NCI-H510A (cell line): ENCODE measurements around the gene WNT7A.

ENCODE experiments used
- DNase-seq: peaks from one replicate; lab custom pipeline; 2025; lab: John Stamatoyannopoulos, UW

Gene WNT7A

GRCh38 chr3:13826672-13827071, 53.2 kb downstream of the WNT7A start:
- no peak for DNase-seq

DNA sequence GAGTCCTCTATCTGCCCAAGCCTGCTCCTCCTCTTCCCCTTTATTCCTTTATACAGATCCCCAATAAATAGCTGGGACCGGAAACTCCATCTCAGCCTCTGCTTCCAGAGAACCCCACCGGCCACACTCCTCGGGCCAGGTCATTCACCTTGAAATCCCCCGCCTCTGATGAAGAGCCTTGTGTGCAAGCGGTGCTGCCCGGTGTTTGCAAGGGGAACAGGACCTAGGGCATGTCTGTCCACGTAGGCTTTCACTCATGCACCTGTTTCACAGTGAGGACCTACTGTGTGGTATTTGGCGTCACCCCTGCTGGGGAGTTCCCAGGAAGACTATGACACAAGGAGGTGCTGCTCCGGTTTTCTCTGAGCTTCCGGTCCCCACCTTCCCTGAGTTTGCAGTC, 54.0 kb downstream of the WNT7A start:
- no peak for DNase-seq

DNA sequence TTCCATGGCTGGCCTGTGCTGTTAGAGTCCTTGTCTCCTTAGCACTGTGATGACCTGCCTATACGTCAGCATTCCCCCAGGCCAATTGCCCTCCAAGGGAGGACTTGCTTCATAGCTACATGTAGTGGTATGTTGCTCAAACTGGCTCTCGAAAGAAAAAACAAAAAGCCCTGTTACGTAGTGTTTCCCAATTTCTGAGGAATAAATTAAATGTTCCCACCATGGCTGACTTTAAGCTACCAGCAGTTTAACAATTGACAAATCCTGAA, 54.6 kb downstream of the WNT7A start:
- no peak for DNase-seq

DNA sequence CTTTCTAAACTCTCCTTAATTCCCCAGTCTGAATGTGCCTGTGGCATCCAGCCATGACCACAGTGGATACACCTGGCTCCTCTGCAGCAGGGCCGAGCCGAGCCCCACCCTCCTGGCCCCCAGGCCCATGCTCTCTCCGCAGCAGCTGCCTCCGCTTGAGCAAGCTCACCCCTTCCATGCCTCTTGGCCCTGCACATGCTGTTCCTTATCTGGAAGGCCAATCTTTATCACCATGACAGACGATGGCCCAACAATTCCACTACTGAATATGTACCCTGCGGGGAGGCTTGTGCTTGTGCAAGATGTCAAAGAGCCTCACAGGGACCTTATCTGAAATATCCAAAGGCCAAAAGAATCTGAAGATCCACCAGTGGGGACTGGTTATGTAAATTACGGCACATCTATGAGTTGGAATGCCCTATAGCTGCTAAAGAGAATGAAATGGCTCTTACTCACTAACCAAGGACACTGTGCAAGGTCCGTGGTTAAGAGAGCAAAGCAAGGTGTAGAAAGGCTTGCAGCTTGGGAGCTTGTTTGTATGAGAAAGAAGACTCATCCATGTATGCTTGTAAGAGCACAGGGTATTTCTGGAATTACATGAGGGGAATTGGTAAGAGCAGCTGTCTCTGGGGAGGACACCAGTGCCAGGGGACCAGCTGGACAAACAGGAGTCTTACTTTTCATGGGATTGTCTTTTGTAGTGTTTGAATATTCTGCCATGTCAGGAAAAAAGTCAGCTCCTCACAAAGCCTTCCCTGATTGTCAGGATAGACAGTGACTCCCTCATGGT, 55.2 kb downstream of the WNT7A start:
- DNase-seq: no peak

DNA sequence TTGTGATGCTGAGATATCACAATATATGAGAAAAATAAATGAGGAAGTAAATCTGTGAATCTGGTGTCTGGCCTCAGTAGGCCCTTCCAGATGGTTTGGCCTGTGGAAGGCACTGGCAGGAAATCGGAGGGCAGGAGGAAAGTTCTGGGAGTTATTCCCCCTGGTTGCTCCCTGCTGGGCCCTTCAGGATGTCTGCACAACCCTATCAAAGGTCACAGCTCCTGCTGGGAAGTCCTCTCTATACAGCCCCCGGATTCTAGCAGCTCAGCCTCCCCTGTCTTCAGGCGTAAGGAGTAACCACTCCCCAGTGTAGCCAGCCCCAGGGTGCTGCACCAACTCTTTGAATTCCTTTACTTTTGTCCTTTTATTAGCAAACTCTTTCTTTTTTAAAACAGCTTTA, 56.2 kb downstream of the WNT7A start:
- DNase-seq: no peak

DNA sequence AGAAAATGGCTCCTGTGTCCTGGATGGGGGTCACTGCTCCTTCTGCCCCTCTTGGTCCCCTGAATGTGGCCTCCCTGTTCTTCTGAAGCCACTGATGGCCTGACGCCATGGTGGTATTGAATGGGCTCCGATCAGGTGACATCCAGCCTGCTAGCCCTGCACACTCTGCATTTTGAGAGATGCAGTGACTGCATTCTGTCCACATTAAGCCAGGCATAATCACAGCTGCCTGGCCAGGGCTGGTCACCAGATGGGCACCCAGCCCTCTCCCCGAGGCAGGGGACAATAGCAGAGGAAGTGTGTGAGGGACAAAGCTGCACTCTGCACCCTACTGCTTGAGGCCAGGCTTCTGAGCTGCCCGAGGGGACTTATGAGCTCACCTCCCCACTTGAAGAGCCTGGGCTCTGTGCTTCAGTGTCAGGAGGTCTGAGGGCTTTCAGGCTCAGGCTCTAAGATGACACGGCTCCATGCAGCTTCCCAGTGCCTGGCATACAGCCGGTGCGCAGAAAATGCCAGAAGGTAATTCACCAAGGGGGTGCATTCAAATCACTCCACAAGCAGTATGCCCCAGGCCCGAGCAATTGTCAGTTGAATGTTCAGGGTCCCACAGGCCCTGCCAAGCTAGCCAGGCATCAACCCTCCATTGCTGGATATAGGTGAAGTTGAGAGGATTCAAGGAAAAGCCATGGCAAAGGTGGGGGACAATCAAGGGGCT, 56.8 kb downstream of the WNT7A start:
- DNase-seq: no peak

DNA sequence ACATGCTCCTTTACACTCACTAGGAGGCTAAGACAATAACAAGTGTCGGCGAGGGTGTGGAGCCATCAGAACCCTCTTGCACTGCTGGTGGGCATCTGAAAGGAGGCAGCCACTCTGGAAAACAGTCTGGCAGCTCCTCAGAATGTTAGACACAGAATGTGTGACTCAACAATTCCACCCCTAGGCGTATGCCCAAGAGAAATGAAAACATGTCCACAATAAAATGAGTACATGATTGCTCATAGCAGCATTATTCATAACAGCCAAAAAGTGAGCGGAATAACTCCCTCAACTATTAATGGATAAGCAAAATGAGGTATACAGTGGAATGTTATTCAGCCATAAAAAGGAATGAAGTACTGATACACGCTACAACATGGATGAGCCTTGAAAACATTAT, 57.8 kb downstream of the WNT7A start:
- DNase-seq: no peak

DNA sequence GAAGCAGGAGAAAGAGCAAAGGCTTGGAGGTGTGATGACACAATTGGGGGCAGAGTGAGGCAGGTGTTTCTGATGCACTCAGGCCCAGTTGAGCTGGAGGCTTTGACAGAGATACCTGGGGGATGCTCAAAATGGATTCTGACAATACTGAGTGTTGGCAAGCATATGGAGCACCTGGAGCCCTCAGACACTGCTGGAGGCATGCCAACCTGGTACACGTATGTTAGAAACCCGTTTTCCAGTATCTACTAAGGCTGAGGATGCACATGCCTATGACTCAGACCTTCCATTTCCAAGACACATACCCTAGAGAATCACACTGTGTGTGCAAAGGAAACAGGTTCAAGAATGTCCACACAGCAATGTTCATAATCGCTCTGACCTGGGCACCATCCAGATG, 58.7 kb downstream of the WNT7A start:
- no peak for DNase-seq

- no peak for DNase-seq
Measured at GRCh38 chr3:13818919-13819318, 61.0 kb downstream of the WNT7A start.

- no peak for DNase-seq
Measured at GRCh38 chr3:13815088-13815683, 64.7 kb downstream of the WNT7A start.

GRCh38 chr3:13812034-13812471, 67.8 kb downstream of the WNT7A start:
- DNase-seq: no peak

- no peak for DNase-seq
Measured at GRCh38 chr3:13811614-13812013, 68.3 kb downstream of the WNT7A start.

GRCh38 chr3:13808550-13808949, 71.3 kb downstream of the WNT7A start:
- no peak for DNase-seq

GRCh38 chr3:13801361-13802204, 78.3 kb downstream of the WNT7A start:
- DNase-seq: no peak

DNA sequence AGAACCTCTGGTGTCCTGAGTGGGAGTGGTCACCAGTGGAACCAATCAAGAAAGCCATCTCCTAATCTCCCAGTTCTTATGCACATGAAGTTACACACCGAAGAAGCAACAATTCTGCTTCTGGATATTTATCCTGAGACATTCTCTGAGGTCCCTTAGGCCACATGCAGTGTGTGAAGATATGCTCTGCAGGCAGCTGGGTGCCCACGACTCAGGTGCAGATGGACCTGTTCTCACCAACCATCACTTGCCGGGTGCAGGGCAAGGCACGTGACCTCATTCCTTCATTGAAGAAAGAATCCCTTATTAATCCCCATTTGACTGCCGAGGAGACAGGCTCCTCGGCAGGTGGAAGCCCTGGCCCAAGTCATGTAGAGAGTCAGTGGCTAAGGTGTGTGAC, 79.8 kb downstream of the WNT7A start:
- no peak for DNase-seq

DNA sequence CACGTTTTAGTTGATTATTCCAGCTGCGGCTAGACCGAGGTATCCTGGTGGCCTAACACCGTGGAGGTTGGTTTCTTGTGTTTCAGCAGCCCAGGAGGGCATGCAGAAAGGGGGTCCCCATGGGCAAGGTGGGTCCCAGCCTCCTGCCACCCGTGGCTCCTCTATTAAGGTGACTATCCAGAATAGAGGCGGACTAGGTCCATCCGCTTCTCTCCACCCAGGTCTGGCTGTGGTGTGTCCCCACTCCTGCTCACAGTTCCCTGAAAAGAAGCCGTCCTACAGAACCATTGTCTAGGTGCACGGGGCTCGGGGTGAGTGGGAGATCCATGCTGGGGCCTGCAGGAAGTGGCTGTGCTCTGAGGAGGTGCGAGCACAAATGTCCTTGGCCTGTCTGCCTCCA, 81.5 kb downstream of the WNT7A start:
- no peak for DNase-seq

- DNase-seq: no peak
Measured at GRCh38 chr3:13796701-13797460, 83.0 kb downstream of the WNT7A start.

DNA sequence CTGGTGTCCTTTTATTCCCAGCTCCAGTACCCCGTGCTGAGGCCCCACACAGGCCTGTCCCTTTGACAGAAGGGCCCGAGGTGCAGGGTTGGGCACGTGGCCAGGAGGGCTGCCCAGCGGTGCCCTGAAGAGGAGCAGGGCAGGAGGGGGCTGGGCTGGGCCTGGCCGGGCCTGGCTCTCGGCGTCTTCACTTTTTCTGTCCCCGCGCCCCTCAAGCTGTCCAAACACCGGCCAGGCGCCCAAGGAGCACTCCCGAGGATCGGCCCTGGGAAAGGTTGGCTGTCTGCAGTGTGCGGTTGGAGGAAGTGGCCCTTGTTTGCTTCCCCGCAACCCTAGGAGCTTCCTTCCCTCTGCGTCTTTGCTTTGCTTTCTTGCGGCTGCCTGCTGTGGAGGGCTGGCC, 84.1 kb downstream of the WNT7A start:
- no peak for DNase-seq

DNA sequence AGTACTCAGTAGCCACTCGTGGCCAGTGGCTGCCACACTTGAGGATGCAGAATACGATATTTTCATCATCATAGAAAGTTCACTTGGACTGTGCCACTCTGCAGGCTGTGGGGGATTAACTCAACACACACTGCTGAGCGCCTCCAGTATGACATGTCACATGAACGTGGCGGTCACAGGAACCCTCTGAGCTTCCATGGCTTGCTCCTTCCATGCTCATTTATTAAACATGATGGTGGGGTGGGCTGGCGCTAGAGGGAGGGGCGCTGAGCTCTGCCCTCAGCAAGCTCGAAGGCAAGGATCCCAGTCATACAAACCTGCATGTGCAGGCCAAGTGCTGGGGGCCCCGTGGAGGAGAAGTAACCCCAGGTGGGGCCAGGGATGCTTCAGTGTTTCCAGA, 85.5 kb downstream of the WNT7A start:
- DNase-seq: no peak

- no peak for DNase-seq
Measured at GRCh38 chr3:13793451-13793850, 86.4 kb downstream of the WNT7A start.

DNA sequence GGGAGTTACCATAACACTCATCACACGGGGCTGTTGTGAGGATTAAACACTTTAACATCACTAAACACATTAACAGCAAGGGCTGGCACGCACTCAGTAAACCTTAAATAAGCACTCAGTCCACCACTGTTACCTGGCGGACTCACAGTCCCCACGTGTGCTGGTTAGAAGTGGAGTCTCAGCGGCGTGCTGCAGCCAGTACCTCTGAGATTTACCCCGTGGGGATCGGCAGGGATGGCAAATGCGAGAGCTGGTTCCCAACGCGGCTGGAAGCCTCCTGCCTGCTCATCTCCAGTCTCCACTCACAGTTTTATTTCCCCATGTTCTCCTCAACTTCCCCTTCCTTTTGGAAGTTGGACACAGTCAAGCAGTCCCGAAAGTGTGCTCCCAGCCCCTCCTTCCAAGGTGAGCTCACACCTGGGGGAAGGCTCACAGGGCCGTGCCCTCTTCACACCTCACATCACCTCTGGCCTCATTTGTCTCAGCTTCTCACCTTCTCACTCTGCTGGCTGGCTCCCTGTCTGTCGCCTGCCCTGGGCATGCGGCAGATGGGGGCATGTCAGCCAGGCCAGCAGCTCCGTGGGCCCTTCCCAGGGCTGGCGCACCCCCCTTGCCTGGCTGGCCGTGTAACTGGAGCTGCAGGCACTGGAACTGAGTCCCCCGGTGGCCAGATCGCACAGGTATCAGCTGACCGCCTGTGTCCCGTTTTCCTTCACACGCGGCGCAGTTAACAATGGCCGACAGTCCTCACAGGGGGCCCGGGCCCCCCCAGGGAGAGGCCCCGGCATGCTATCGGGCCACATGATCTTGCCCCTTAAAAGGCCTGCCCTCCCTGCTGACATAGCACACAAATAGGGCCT, 87.1 kb downstream of the WNT7A start:
- no peak for DNase-seq
